SK-N-SH treated with all-trans-retinoic acid at 6 μM for 48 hours (cell line): ENCODE results near the gene KLF9.
A peak's percentile ranks its signal among the peaks of the same experiment; 100 is the strongest.

Source experiments
- ATAC-seq: fragments of 200-7000 bp; cut with Tn5 transposase; 3 replicates; pipeline ENCODE4 v1.9.1; 2020; ENCODE audit warnings: mild to moderate bottlenecking, moderate library complexity
- ARNTL ChIP-seq: fragments of 450-650 bp; formaldehyde crosslinking; IDR thresholded peaks from 2 replicates; pipeline ENCODE4 v1.5.0; 2020; ENCODE audit warnings: low read depth, mild to moderate bottlenecking, moderate library complexity, borderline replicate concordance
- BACH2 ChIP-seq: fragments of 250-450 bp; sonication (Bioruptor Pico); IDR thresholded peaks from 2 replicates; pipeline ENCODE4 v1.9.0; 2021; ENCODE audit warnings: mild to moderate bottlenecking, borderline replicate concordance
- CREB5 ChIP-seq: fragments of 250-450 bp; sonication (Bioruptor Pico); IDR thresholded peaks from 2 replicates; pipeline ENCODE4 v1.5.1; 2020; ENCODE audit warnings: low read depth, mild to moderate bottlenecking, moderate library complexity
- ESRRG ChIP-seq: fragments of 250-450 bp; sonication (Bioruptor Pico); IDR thresholded peaks from 2 replicates; pipeline ENCODE4 v1.6.1; 2021; ENCODE audit warnings: mild to moderate bottlenecking
- ISL1 ChIP-seq: fragments of 250-450 bp; sonication (Bioruptor Pico); IDR thresholded peaks from 2 replicates; pipeline ENCODE4 v2.1.2; 2022; ENCODE audit warnings: mild to moderate bottlenecking, moderate library complexity
- OSR1 ChIP-seq: fragments of 250-450 bp; sonication (Bioruptor Pico); IDR thresholded peaks from 2 replicates; pipeline ENCODE4 v1.8.0; 2022; ENCODE audit warnings: moderate library complexity, mild to moderate bottlenecking, inconsistent platforms
- POU6F1 ChIP-seq: fragments of 250-450 bp; sonication (Bioruptor Pico); IDR thresholded peaks from 2 replicates; pipeline ENCODE4 v1.8.0; 2021; ENCODE audit warnings: low read depth, mild to moderate bottlenecking, moderate library complexity, borderline replicate concordance
- PPARA ChIP-seq: fragments of 250-450 bp; sonication (Bioruptor Pico); IDR thresholded peaks from 2 replicates; pipeline ENCODE4 v1.5.0; 2020; ENCODE audit warnings: mild to moderate bottlenecking, borderline replicate concordance
- RARB ChIP-seq: fragments of 250-450 bp; sonication (Bioruptor Pico); IDR thresholded peaks from 2 replicates; pipeline ENCODE4 v1.8.0; 2021; ENCODE audit warnings: mild to moderate bottlenecking, moderate library complexity
- TCF4 ChIP-seq: fragments of 250-450 bp; sonication (Bioruptor Pico); IDR thresholded peaks from 2 replicates; pipeline ENCODE4 v1.8.0; 2021; ENCODE audit warnings: mild to moderate bottlenecking, moderate library complexity, borderline replicate concordance
- TOX ChIP-seq: fragments of 250-450 bp; sonication (Bioruptor Pico); IDR thresholded peaks from 2 replicates; pipeline ENCODE4 v1.8.0; 2021; ENCODE audit warnings: mild to moderate bottlenecking, moderate library complexity, borderline replicate concordance
- ZC3H10 ChIP-seq: fragments of 250-450 bp; sonication (Bioruptor Pico); IDR thresholded peaks from 2 replicates; pipeline ENCODE4 v1.5.1; 2021; ENCODE audit warnings: mild to moderate bottlenecking, moderate library complexity
- ZFP3 ChIP-seq: fragments of 250-450 bp; sonication (Bioruptor Pico); IDR thresholded peaks from 2 replicates; pipeline ENCODE4 v1.5.0; 2020; ENCODE audit warnings: mild to moderate bottlenecking, moderate library complexity
- ZFP30 ChIP-seq: fragments of 450-650 bp; formaldehyde crosslinking; IDR thresholded peaks from 2 replicates; pipeline ENCODE4 v1.5.0; 2022; ENCODE audit warnings: mild to moderate bottlenecking, moderate library complexity
- ZNF565 ChIP-seq: fragments of 450-650 bp; formaldehyde crosslinking; conservative IDR thresholded peaks from 2 replicates; pipeline ENCODE4 v1.5.0; 2020; ENCODE audit warnings: low read depth, mild to moderate bottlenecking, moderate library complexity
- ZNF70 ChIP-seq: fragments of 450-650 bp; formaldehyde crosslinking; IDR thresholded peaks from 2 replicates; pipeline ENCODE4 v1.5.0; 2020; ENCODE audit warnings: mild to moderate bottlenecking, moderate library complexity
- ZNF8 ChIP-seq: fragments of 450-650 bp; formaldehyde crosslinking; IDR thresholded peaks from 2 replicates; pipeline ENCODE4 v1.5.0; 2020; ENCODE audit warnings: mild to moderate bottlenecking, moderate library complexity
- TF ChIP-seq, protein P1 (sequence below): fragments of 250-450 bp; sonication (Bioruptor Pico); IDR thresholded peaks from 2 replicates; pipeline ENCODE4 v1.5.0; 2020; ENCODE audit warnings: mild to moderate bottlenecking, moderate library complexity
- TF ChIP-seq, protein P2 (sequence below): fragments of 250-450 bp; sonication (Bioruptor Pico); IDR thresholded peaks from 2 replicates; pipeline ENCODE4 v1.5.1; 2021; ENCODE audit warnings: mild to moderate bottlenecking, moderate library complexity

Gene KLF9

GRCh38 chr9:70412832-70413463 lies 1.5 kb downstream of the KLF9 start:
- ATAC-seq, result peak; percentile 37
- TF ChIP-seq RARB (CRISPR knock-in tag), result no peak
- no peak for TF ChIP-seq ZNF8 (CRISPR knock-in tag)
- TF ChIP-seq CREB5 (CRISPR knock-in tag), result no peak

GRCh38 chr9:70411930-70412831 lies 2.3 kb downstream of the KLF9 start:
- TF ChIP-seq ARNTL (no peak), ESRRG (CRISPR knock-in tag) (no peak), ZFP30 (CRISPR knock-in tag) (no peak), OSR1 (no peak), ZC3H10 (CRISPR knock-in tag) (no peak), ZNF70 (no peak), ZFP3 (CRISPR knock-in tag) (no peak), ZNF565 (CRISPR knock-in tag) (no peak), CREB5 (CRISPR knock-in tag) (no peak), PPARA (CRISPR knock-in tag) (no peak), BACH2 (CRISPR knock-in tag) (no peak), TOX (CRISPR knock-in tag) (no peak), ISL1 (CRISPR knock-in tag) (no peak)
- TF ChIP-seq, protein P1, sequence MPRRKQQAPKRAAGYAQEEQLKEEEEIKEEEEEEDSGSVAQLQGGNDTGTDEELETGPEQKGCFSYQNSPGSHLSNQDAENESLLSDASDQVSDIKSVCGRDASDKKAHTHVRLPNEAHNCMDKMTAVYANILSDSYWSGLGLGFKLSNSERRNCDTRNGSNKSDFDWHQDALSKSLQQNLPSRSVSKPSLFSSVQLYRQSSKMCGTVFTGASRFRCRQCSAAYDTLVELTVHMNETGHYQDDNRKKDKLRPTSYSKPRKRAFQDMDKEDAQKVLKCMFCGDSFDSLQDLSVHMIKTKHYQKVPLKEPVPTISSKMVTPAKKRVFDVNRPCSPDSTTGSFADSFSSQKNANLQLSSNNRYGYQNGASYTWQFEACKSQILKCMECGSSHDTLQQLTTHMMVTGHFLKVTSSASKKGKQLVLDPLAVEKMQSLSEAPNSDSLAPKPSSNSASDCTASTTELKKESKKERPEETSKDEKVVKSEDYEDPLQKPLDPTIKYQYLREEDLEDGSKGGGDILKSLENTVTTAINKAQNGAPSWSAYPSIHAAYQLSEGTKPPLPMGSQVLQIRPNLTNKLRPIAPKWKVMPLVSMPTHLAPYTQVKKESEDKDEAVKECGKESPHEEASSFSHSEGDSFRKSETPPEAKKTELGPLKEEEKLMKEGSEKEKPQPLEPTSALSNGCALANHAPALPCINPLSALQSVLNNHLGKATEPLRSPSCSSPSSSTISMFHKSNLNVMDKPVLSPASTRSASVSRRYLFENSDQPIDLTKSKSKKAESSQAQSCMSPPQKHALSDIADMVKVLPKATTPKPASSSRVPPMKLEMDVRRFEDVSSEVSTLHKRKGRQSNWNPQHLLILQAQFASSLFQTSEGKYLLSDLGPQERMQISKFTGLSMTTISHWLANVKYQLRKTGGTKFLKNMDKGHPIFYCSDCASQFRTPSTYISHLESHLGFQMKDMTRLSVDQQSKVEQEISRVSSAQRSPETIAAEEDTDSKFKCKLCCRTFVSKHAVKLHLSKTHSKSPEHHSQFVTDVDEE (CRISPR knock-in tag), result no peak
- ATAC-seq, result peak; percentile 5

GRCh38 chr9:70411121-70411929 lies 3.1 kb downstream of the KLF9 start:
- no peak for ATAC-seq
- TF ChIP-seq, protein P2, sequence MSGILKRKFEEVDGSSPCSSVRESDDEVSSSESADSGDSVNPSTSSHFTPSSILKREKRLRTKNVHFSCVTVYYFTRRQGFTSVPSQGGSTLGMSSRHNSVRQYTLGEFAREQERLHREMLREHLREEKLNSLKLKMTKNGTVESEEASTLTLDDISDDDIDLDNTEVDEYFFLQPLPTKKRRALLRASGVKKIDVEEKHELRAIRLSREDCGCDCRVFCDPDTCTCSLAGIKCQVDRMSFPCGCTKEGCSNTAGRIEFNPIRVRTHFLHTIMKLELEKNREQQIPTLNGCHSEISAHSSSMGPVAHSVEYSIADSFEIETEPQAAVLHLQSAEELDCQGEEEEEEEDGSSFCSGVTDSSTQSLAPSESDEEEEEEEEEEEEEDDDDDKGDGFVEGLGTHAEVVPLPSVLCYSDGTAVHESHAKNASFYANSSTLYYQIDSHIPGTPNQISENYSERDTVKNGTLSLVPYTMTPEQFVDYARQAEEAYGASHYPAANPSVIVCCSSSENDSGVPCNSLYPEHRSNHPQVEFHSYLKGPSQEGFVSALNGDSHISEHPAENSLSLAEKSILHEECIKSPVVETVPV (CRISPR knock-in tag), result no peak
- TF ChIP-seq PPARA (CRISPR knock-in tag) (no peak), TCF4 (CRISPR knock-in tag) (no peak), POU6F1 (CRISPR knock-in tag) (no peak)
- TF ChIP-seq, all 23 proteins: peak for 0
